Tibial nerve (tissue), 4 donors: Measurements from ENCODE around the gene SAXO2. TPM values are rescaled to one million over a fixed set of nuclear protein-coding genes. Genes with fewer than 3 reads are reported as not detected.
"Not testable (repeated sequence)": the region's sequence is repeated elsewhere in the genome, so short reads cannot be mapped to it uniquely, and the experiment has no call there.

Experiments
- DNase-seq, 2 donors: peaks; one replicate each; pipeline ENCODE4 v3.0.0-alpha.2; 2019; ENCODE audit warnings: low spot score in 2 of 2
- H3K27ac ChIP-seq, 4 donors: fragments of 200-600 bp; sonication (generic) in 3 of 4; one replicate each; pipeline ENCODE4 v1.5.1; 2017 to 2019; ENCODE audit warnings: mild to moderate bottlenecking in 1 of 4
- H3K27me3 ChIP-seq, 2 donors: fragments of 200-600 bp; sonication (generic) in 1 of 2; one replicate each; pipeline versions ENCODE4 v1.5.1 to v1.6.0; 2017 to 2019
- H3K36me3 ChIP-seq, 3 donors: fragments of 200-600 bp; sonication (generic); one replicate each; pipeline ENCODE4 v1.5.1; 2018 to 2019
- H3K4me1 ChIP-seq, 4 donors: fragments of 200-600 bp; sonication (generic) in 3 of 4; one replicate each; pipeline ENCODE4 v1.5.1; 2017 to 2019
- H3K4me3 ChIP-seq, 4 donors: fragments of 200-600 bp; sonication (generic) in 3 of 4; one replicate each; pipeline ENCODE4 v1.5.1; 2017 to 2019; ENCODE audit warnings: mild to moderate bottlenecking in 1 of 4, moderate library complexity in 1 of 4
- H3K9me3 ChIP-seq, 4 donors: fragments of 200-600 bp; sonication (generic) in 3 of 4; one replicate each; pipeline ENCODE4 v1.5.1; 2017 to 2019
- WGBS, 2 donors: methylation state at CpG; one replicate each; pipeline ENCODE4 v1.1.5; 2018; 5-methylcytosine and 5-hydroxymethylcytosine counted together
- total RNA-seq, 4 donors: library from RNA; depleted of rRNA; stranded (reverse); fragments of >200 nt; gene quantifications; one replicate each; pipeline ENCODE4 v1.1.0, GENCODE V29; 2016

SAXO2 gene
- total RNA-seq, 4 donors from 2014 or later, result 0.78 to 2.6 (median 1.5) TPM; not detected in 1

GRCh38 chr15:82331576-82332304 is 69.1 kb downstream of the SAXO2 start:
- not testable (repeated sequence) for H3K36me3 ChIP-seq, DNase-seq, H3K4me1 ChIP-seq, H3K4me3 ChIP-seq, H3K9me3 ChIP-seq, H3K27ac ChIP-seq, H3K27me3 ChIP-seq
- WGBS, 2 donors, result 83% methylated on average over 1 of the region's 3 CpGs; no CpG with 5 or more reads in 1 of the 2 donors

- H3K27ac ChIP-seq, DNase-seq, H3K36me3 ChIP-seq, H3K9me3 ChIP-seq, H3K4me3 ChIP-seq, H3K27me3 ChIP-seq, H3K4me1 ChIP-seq: not testable (repeated sequence)
- WGBS, 2 donors, result 50% methylated on average over 2 of the region's 13 CpGs; no CpG with 5 or more reads in 1 of the 2 donors
These were observed 70.3 kb downstream of the SAXO2 start for GRCh38 chr15:82332711-82333602.

- H3K9me3 ChIP-seq, H3K4me1 ChIP-seq, H3K4me3 ChIP-seq, H3K36me3 ChIP-seq, H3K27me3 ChIP-seq, DNase-seq, H3K27ac ChIP-seq: not testable (repeated sequence)
- WGBS, 2 donors, result 73 to 85% methylated on average over 16 to 22 of the region's 43 CpGs
These were observed 71.3 kb downstream of the SAXO2 start for GRCh38 chr15:82333603-82334553.

Other genes starting within 250 kb of the SAXO2 start
- gene MEX3B, start 216.8 kb upstream of the SAXO2 start, total RNA-seq, result 1 to 10 TPM in 2 of 4 donors, under 1 TPM in 2; 0.30 to 1.9 (median 0.90) TPM
- 10 to 100 TPM in 2 of 4 donors, 1 to 10 TPM in 2; 5.3 to 18.1 (median 12.5) TPM for gene EFL1, start 84 bp upstream of the SAXO2 start, total RNA-seq
- under 1 TPM; 0.20 to 0.66 (median 0.36) TPM for gene GOLGA6L10, start 86.7 kb downstream of the SAXO2 start, total RNA-seq
- gene GOLGA6L9, start 167.0 kb downstream of the SAXO2 start, total RNA-seq, result 1 to 10 TPM; 2.1 to 3.3 (median 2.9) TPM